ENCODE results near the gene IFNGR2. TPM values are rescaled to one million over a fixed set of nuclear protein-coding genes. Genes with fewer than 3 reads are reported as not detected.

IFNGR2 gene
- total and polyA plus RNA-seq, 2 of the 4 experiments (the other 2 are of a cell fraction): 66.0 to 73.8 TPM

DNA sequence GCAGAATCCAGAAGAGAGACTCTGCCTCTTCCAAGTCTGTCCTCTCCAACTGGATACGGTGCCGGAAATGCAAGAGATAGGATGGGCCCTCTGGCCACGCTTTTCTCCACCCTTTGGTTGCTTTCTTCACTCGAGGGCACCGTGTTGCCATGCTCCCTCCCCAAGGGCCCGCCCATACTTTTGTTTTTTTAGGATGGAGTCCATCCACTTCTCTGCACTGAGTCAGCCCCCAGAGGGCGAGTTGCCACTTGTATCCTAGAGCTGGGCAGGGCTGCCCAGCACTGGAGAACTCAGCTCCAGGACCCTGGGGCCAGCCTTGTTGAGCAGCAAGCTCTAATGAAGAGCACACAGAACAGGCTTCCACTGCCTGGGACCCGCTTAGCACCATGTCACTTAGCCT, 25.5 kb downstream of the IFNGR2 start:
- Histone ChIP-seq H3K18ac (ENCODE audit: low read depth, low read length) (no peak overlapping the region), H3K36me3 (ENCODE audit: control insufficient read depth, insufficient read depth, low read length) (peaks cover 66% of the 10 kb centered on the region), H3K9ac (ENCODE audit: low read depth, low read length) (no peak overlapping the region), H3K4me1 (ENCODE audit: control insufficient read depth, insufficient read depth, low read length) (no peaks in the 10 kb centered on the region), H3K27me3 (ENCODE audit: control insufficient read depth, insufficient read depth, low read length) (no peaks in the 10 kb centered on the region), H2BK5ac (ENCODE audit: low read depth, low read length, poor library complexity, severe bottlenecking) (no peak overlapping the region), H4K91ac (ENCODE audit: insufficient read depth, low read depth, low read length) (no peak overlapping the region), H3K23ac (ENCODE audit: low read depth, low read length) (no peak overlapping the region), H4K5ac (ENCODE audit: low read depth, low read length) (no peak overlapping the region), H3K9me1 (ENCODE audit: insufficient read depth, low read length) (no peaks in the 10 kb centered on the region; the same call in 1 of the 2 replicates), H2BK15ac (ENCODE audit: low read depth, low read length) (no peak overlapping the region), H2AK9ac (replicated peaks; ENCODE audit: low read depth, low read length, poor library complexity) (no peak overlapping the region), H4K20me1 (ENCODE audit: insufficient read depth, low read length) (peaks cover 8% of the 10 kb centered on the region; the same call in 1 of the 2 replicates), H2BK20ac (ENCODE audit: low read depth, low read length) (no peak overlapping the region), H3K4ac (ENCODE audit: low read depth, low read length) (no peak overlapping the region), H3K79me1 (ENCODE audit: low read depth in 1 of 2, low read length in 2 of 2) (peaks cover 25 to 68% of the 10 kb centered on the region in 2 experiments), H3K14ac (replicated peaks; ENCODE audit: low read depth, low read length) (no peak overlapping the region), H3K4me3 (ENCODE audit: insufficient read depth, low read depth, low read length) (no peak overlapping the region), H2AFZ (replicated peaks; ENCODE audit: low read length, poor library complexity) (no peak overlapping the region), H2BK120ac (ENCODE audit: low read depth, low read length) (no peak overlapping the region), H4K8ac (ENCODE audit: low read depth in 2 of 2, low read length in 2 of 2) (no peak overlapping the region), H3K9me3 (ENCODE audit: control insufficient read depth, insufficient read depth, low read length) (no peaks in the 10 kb centered on the region), H3K56ac (ENCODE audit: extremely low read depth, insufficient read depth, low read length) (no peak overlapping the region), H3K27ac (ENCODE audit: insufficient read depth, low read length) (no peak overlapping the region), H2AK5ac (ENCODE audit: low read depth, low read length) (no peak overlapping the region), H3K4me2 (ENCODE audit: low read depth, low read length) (no peak overlapping the region)
- intact Hi-C loops (cut with micrococcal nuclease) (no loop called here), in situ Hi-C loops (cut with MboI; ENCODE audit: low sequenced_read_pairs) (loop anchor here (25.0 kb wide), 1 partner anchor 591 kb away; no protein-coding TSS in a partner anchor), dilution Hi-C loops (cut with HindIII; ENCODE audit: low sequenced_read_pairs, unreplicated experiment) (no loop called here)
- ChIA-PET CTCF (no interaction called here), POLR2A (ENCODE audit: unreplicated experiment) (no interaction called here)
- TF ChIP-seq, protein P1, sequence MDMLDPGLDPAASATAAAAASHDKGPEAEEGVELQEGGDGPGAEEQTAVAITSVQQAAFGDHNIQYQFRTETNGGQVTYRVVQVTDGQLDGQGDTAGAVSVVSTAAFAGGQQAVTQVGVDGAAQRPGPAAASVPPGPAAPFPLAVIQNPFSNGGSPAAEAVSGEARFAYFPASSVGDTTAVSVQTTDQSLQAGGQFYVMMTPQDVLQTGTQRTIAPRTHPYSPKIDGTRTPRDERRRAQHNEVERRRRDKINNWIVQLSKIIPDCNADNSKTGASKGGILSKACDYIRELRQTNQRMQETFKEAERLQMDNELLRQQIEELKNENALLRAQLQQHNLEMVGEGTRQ (IDR thresholded peaks at IDR 0.05; ENCODE audit: low read depth, low read length): no peak
- TF ChIP-seq RAD21 (IDR thresholded peaks at IDR 0.05; ENCODE audit: low read length) (no peak), FOS (IDR thresholded peaks at IDR 0.05; ENCODE audit: low read depth, low read length) (no peak), MXI1 (IDR thresholded peaks at IDR 0.05; ENCODE audit: borderline replicate concordance, low read depth, low read length) (no peak), CEBPB (IDR thresholded peaks at IDR 0.05; ENCODE audit: low read depth, low read length) (no peak), NFE2L2 (IDR thresholded peaks at IDR 0.05; ENCODE audit: low read depth, low read length) (no peak)
- TF ChIP-seq, protein P2, sequence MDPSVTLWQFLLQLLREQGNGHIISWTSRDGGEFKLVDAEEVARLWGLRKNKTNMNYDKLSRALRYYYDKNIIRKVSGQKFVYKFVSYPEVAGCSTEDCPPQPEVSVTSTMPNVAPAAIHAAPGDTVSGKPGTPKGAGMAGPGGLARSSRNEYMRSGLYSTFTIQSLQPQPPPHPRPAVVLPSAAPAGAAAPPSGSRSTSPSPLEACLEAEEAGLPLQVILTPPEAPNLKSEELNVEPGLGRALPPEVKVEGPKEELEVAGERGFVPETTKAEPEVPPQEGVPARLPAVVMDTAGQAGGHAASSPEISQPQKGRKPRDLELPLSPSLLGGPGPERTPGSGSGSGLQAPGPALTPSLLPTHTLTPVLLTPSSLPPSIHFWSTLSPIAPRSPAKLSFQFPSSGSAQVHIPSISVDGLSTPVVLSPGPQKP (IDR thresholded peaks at IDR 0.05; ENCODE audit: borderline replicate concordance, low read depth, low read length): no peak
- DNase-seq: no peak
- WGBS, 2 experiments (ENCODE audit: extremely low coverage in 2 of 2, insufficient read length in 1 of 2): 75% methylated on average over 3 of the region's 8 CpGs; no CpG with 5 or more reads in 1 of the 2 experiments
- ATAC-seq (ENCODE audit: low read depth): no peak
- BruUV-seq (replicated peaks): no TSS peak
